ENCODE data around the gene UBL3.

- TF ChIP-seq CTCF (IDR thresholded peaks at IDR 0.05; ENCODE audit: low read depth, low read length) (no peak), EZH2phosphoT487 (IDR thresholded peaks at IDR 0.05; ENCODE audit: low read depth) (no peak)
Measured at GRCh38 chr13:29810898-29811297, 39.5 kb downstream of the UBL3 start.

Data from OCI-LY3 (cell line).